NB4 (cell line): Measurements from ENCODE around the gene HCLS1.

Experiments
- DNase-seq: peaks from one replicate; pipeline ENCODE4 v3.0.0; 2010; ENCODE audit warnings: low read depth
- H3K4me3 ChIP-seq: one replicate; pipeline ENCODE4 v1.5.1; 2011; ENCODE audit warnings: mild to moderate bottlenecking, low read depth, low read length, moderate library complexity
- MYC ChIP-seq: IDR thresholded peaks from 2 replicates; pipeline ENCODE4 v1.6.1; 2011; ENCODE audit warnings: low read depth, low read length
- POLR2A ChIP-seq: IDR thresholded peaks from 2 replicates; pipeline ENCODE4 v1.6.1; 2011; ENCODE audit warnings: mild to moderate bottlenecking; ENCODE audit not compliant: insufficient read length; ENCODE audit errors: extremely low read depth
- TF ChIP-seq, protein P1 (sequence below): IDR thresholded peaks from one replicate; pipeline ENCODE4 v1.5.1; 2012; ENCODE audit warnings: low read depth, low read length
- TF ChIP-seq, protein P2 (sequence below): IDR thresholded peaks from 2 replicates; pipeline ENCODE4 v1.6.1; 2011; ENCODE audit warnings: low read depth, low read length

The HCLS1 gene

DNA sequence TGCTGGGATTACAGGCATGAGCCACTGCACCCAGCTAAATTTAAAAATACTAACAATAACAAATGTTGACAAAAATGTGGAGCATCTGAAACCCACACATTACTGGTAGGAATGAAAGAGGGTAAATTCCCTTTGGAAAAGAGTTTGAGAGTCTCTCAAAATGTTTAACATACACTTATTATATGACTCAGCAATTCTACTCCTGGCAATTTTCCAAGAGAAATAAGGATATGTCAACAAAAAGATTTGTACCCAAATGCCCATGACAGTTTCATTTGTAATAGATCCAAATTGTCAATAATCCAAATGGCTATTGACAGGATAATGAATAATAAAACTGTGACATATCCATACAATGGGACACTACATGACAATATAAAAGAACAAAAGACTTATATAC lies 9.0 kb downstream of the HCLS1 start:
- TF ChIP-seq, protein P1, sequence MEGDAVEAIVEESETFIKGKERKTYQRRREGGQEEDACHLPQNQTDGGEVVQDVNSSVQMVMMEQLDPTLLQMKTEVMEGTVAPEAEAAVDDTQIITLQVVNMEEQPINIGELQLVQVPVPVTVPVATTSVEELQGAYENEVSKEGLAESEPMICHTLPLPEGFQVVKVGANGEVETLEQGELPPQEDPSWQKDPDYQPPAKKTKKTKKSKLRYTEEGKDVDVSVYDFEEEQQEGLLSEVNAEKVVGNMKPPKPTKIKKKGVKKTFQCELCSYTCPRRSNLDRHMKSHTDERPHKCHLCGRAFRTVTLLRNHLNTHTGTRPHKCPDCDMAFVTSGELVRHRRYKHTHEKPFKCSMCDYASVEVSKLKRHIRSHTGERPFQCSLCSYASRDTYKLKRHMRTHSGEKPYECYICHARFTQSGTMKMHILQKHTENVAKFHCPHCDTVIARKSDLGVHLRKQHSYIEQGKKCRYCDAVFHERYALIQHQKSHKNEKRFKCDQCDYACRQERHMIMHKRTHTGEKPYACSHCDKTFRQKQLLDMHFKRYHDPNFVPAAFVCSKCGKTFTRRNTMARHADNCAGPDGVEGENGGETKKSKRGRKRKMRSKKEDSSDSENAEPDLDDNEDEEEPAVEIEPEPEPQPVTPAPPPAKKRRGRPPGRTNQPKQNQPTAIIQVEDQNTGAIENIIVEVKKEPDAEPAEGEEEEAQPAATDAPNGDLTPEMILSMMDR = no peak
- no peak overlapping the region for H3K4me3 ChIP-seq
- DNase-seq = no peak

DNA sequence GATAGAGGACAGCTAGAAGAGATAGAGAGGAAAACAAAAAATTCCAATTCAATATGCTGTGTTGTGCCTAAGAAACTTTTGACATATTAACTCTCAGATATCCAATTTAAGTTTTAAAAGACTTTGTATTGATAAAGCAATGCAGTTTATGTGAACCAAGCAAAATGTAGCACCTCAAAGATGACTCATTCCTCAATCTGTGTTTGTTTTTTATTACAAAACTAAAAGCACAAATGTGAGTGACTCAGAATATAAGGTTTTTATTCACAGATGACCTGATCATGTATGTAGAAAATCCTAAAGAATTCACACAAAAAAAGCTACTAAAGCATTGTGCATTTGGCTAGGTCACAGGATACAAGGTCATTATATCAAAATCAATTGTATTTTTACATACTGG lies 11.1 kb downstream of the HCLS1 start:
- no peak overlapping the region for H3K4me3 ChIP-seq
- TF ChIP-seq POLR2A = no peak
- TF ChIP-seq MYC = no peak
- TF ChIP-seq, protein P1 = no peak
- TF ChIP-seq, protein P2, sequence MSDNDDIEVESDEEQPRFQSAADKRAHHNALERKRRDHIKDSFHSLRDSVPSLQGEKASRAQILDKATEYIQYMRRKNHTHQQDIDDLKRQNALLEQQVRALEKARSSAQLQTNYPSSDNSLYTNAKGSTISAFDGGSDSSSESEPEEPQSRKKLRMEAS = no peak
- no peak for DNase-seq

DNA sequence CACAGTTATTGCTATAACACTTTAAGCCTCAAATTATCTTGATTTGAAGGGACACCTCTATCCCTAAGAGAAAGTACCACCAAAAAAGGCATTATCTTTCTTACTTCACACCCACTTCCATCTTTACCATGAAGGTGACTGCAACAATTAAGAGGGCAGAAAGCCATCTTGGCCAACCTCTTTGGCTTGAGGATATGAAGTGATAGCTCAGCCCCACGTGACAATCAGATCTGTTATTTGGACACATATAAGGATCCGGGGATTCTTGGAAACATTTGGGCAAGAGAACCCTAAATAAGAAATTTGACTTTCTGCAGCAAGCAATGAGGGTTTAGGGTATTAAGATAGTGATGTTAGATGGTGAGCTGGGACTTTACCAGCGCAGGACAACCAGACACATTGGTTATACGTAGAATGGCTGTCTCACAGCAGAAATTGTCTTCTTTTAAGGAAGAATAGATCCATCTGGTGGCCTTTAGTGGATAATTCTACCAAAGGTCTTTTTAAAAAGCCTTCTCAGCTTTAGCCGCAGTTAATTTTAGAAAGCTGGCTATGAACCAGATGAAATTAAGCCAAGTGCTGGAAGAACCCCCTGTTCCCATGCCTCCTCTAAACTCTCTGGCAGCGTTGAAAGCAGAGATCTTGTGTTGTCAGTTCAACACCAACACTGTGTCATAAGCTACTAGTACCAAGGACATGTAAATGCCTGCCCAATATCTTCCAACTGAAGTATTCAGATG lies 12.3 kb downstream of the HCLS1 start:
- no peak for DNase-seq
- no peak overlapping the region for H3K4me3 ChIP-seq
- TF ChIP-seq, protein P1 = no peak
- TF ChIP-seq, protein P2 = no peak
- no peak for TF ChIP-seq POLR2A
- TF ChIP-seq MYC = no peak

- TF ChIP-seq MYC (no peak), POLR2A (no peak)
- TF ChIP-seq, protein P2 = no peak
- TF ChIP-seq, protein P1 = no peak
- DNase-seq = no peak
- no peak overlapping the region for H3K4me3 ChIP-seq
Observed at GRCh38 chr3:121645054-121645453, 15.6 kb downstream of the HCLS1 start.

GRCh38 chr3:121642601-121643314 lies 17.9 kb downstream of the HCLS1 start:
- DNase-seq = no peak
- TF ChIP-seq, protein P1 = no peak
- TF ChIP-seq POLR2A = no peak
- TF ChIP-seq, protein P2 = no peak
- no peak for TF ChIP-seq MYC
- H3K4me3 ChIP-seq = no peak overlapping the region
